OCI-LY1 (cell line): ENCODE measurements around the gene DGKD.

Experiments
- EZH2 ChIP-seq: fragments of 200-600 bp; sonication (generic), shearing (Covaris generic); IDR thresholded peaks from 2 replicates; pipeline ENCODE4 v1.8.0; 2017; ENCODE audit warnings: borderline replicate concordance, mixed run types, mild to moderate bottlenecking, antibody characterized with exemption, low read length, moderate library complexity, mixed read lengths
- TF ChIP-seq, protein P1 (sequence below): fragments of 200-600 bp; sonication (generic), shearing (Covaris generic); IDR thresholded peaks from 2 replicates; pipeline ENCODE4 v1.5.1; 2017; ENCODE audit warnings: mild to moderate bottlenecking, antibody characterized with exemption, low read length, moderate library complexity, mixed read lengths

DNA sequence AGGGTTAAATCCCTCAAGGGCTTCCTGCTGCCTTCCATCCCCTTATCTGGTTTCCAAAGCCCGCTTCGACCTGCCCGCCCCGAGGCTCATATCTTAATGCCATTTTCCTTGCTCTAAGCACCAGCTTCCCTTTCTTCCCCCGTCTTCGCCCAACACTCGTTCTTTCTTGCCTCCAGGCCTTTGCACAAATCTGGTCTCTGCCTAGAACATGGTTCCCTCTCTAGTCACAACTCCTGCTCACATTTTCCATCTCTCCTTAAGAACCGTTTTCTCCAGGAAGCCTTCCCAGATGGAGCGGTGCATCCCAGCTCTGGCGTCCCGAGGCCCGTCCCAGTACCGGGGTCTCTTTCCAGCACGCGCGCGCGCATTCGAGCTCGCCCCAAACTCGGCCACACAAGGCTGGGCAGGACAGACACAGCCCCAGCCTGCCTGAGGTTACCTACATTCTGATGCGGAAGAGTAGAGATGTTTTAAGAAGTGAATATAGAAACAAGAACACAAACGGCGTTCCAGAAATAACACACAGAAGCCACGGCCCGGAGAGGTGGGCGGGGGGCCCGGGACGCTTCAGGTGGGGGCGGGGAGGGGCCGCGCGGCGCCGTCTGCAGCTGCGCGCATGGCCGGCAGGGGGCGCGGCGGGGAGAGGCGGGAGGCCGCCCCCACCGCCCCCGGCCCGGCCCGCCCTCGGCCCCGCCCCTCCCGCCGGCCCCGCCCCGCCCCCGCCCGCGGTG lies at the start of gene DGKD:
- TF ChIP-seq, protein P1, sequence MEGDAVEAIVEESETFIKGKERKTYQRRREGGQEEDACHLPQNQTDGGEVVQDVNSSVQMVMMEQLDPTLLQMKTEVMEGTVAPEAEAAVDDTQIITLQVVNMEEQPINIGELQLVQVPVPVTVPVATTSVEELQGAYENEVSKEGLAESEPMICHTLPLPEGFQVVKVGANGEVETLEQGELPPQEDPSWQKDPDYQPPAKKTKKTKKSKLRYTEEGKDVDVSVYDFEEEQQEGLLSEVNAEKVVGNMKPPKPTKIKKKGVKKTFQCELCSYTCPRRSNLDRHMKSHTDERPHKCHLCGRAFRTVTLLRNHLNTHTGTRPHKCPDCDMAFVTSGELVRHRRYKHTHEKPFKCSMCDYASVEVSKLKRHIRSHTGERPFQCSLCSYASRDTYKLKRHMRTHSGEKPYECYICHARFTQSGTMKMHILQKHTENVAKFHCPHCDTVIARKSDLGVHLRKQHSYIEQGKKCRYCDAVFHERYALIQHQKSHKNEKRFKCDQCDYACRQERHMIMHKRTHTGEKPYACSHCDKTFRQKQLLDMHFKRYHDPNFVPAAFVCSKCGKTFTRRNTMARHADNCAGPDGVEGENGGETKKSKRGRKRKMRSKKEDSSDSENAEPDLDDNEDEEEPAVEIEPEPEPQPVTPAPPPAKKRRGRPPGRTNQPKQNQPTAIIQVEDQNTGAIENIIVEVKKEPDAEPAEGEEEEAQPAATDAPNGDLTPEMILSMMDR = peak; percentile 25
- no peak for TF ChIP-seq EZH2
